ENCODE data around the gene HSD17B8.

Gene HSD17B8

GRCh38 chr6:33183071-33183683 lies 21.3 kb upstream of the HSD17B8 start:
- Histone ChIP-seq H3K4me1 (ENCODE audit: insufficient read depth, low read length, severe bottlenecking) (peaks cover 8% of the 10 kb centered on the region), H3K9me2 (ENCODE audit: low read depth, low read length) (no peaks in the 10 kb centered on the region), H3K27ac (ENCODE audit: low read depth, low read length, poor library complexity, severe bottlenecking) (no peak overlapping the region), H3K27me3 (ENCODE audit: insufficient read depth, low read length) (no peaks in the 10 kb centered on the region; the same call in none of the 2 replicates), H3K9ac (ENCODE audit: low read length) (no peak overlapping the region), H2AFZ (ENCODE audit: low read length) (peak overlapping the region; percentile 91), H3K79me2 (ENCODE audit: insufficient read depth, low read length) (no peaks in the 10 kb centered on the region), H3F3A (ENCODE audit: insufficient read depth, low read length) (no peaks in the 10 kb centered on the region), H3K36me3 (ENCODE audit: insufficient read depth, low read length) (no peaks in the 10 kb centered on the region), H3K4me3 (ENCODE audit: low read depth, low read length, poor library complexity, severe bottlenecking) (peak overlapping the region; percentile 18), H4K20me1 (ENCODE audit: insufficient read depth, low read length) (no peaks in the 10 kb centered on the region), H3K9me3 (ENCODE audit: low read length) (no peaks in the 10 kb centered on the region), H3K4me2 (ENCODE audit: low read length) (0 out of 2 replicates have a peak overlapping the region, but pooled peaks have one; percentile 4)
- TF ChIP-seq EZH2 (IDR thresholded peaks at IDR 0.05; ENCODE audit: borderline replicate concordance, low read length) = no peak
- TF ChIP-seq, protein P1, sequence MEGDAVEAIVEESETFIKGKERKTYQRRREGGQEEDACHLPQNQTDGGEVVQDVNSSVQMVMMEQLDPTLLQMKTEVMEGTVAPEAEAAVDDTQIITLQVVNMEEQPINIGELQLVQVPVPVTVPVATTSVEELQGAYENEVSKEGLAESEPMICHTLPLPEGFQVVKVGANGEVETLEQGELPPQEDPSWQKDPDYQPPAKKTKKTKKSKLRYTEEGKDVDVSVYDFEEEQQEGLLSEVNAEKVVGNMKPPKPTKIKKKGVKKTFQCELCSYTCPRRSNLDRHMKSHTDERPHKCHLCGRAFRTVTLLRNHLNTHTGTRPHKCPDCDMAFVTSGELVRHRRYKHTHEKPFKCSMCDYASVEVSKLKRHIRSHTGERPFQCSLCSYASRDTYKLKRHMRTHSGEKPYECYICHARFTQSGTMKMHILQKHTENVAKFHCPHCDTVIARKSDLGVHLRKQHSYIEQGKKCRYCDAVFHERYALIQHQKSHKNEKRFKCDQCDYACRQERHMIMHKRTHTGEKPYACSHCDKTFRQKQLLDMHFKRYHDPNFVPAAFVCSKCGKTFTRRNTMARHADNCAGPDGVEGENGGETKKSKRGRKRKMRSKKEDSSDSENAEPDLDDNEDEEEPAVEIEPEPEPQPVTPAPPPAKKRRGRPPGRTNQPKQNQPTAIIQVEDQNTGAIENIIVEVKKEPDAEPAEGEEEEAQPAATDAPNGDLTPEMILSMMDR (IDR thresholded peaks at IDR 0.05; ENCODE audit: low read length) = no peak

GRCh38 chr6:33185190-33185589 lies 19.3 kb upstream of the HSD17B8 start:
- H3K9me2 ChIP-seq (ENCODE audit: low read depth, low read length) = no peaks in the 10 kb centered on the region
- H4K20me1 ChIP-seq (ENCODE audit: insufficient read depth, low read length) = no peaks in the 10 kb centered on the region
- H3F3A ChIP-seq (ENCODE audit: insufficient read depth, low read length) = no peaks in the 10 kb centered on the region
- no peak overlapping the region for H3K27ac ChIP-seq (ENCODE audit: low read depth, low read length, poor library complexity, severe bottlenecking)
- no peak overlapping the region for H2AFZ ChIP-seq (ENCODE audit: low read length)
- no peaks in the 10 kb centered on the region; the same call in none of the 2 replicates for H3K27me3 ChIP-seq (ENCODE audit: insufficient read depth, low read length)
- no peak overlapping the region for H3K4me3 ChIP-seq (ENCODE audit: low read depth, low read length, poor library complexity, severe bottlenecking)
- TF ChIP-seq EZH2 (IDR thresholded peaks at IDR 0.05; ENCODE audit: borderline replicate concordance, low read length) = no peak
- TF ChIP-seq, protein P1 (IDR thresholded peaks at IDR 0.05; ENCODE audit: low read length) = no peak
- no peaks in the 10 kb centered on the region for H3K9me3 ChIP-seq (ENCODE audit: low read length)
- H3K79me2 ChIP-seq (ENCODE audit: insufficient read depth, low read length) = no peaks in the 10 kb centered on the region
- no peak overlapping the region for H3K4me2 ChIP-seq (ENCODE audit: low read length)
- peaks cover 8% of the 10 kb centered on the region for H3K4me1 ChIP-seq (ENCODE audit: insufficient read depth, low read length, severe bottlenecking)
- no peaks in the 10 kb centered on the region for H3K36me3 ChIP-seq (ENCODE audit: insufficient read depth, low read length)
- H3K9ac ChIP-seq (ENCODE audit: low read length) = no peak overlapping the region

DNA sequence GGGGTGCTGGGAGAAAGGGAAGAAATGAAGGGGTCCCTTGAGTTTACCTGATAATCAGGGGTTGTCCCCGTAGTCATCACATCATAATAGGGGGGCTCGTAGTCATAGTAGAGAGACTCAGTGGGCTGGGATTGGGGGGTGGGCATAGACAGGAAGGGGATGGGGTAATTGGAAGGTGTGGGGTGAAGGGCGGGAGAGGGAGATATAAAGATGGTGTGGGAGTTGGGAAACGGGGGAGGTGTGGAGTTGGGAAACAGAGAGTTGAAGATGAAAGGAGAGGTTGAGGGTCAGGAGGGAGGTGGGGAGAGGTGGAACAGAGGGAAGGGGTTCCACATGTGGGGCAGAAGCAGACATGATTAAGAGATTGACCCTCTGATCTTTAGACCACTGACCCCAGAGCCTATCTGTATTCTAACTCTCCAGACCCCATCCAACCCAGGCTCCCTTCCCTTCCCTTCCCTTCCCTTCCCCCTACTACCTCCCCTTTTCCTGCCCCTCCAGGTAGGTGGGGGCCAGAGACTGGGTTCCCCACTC lies 18.7 kb upstream of the HSD17B8 start:
- Histone ChIP-seq H3K9me2 (ENCODE audit: low read depth, low read length) (no peaks in the 10 kb centered on the region), H3K27me3 (ENCODE audit: insufficient read depth, low read length) (no peaks in the 10 kb centered on the region; the same call in none of the 2 replicates), H4K20me1 (ENCODE audit: insufficient read depth, low read length) (no peaks in the 10 kb centered on the region), H3K9ac (ENCODE audit: low read length) (no peak overlapping the region), H3K4me1 (ENCODE audit: insufficient read depth, low read length, severe bottlenecking) (peaks cover 8% of the 10 kb centered on the region), H3K9me3 (ENCODE audit: low read length) (no peaks in the 10 kb centered on the region), H3K4me3 (ENCODE audit: low read depth, low read length, poor library complexity, severe bottlenecking) (no peak overlapping the region), H3K27ac (ENCODE audit: low read depth, low read length, poor library complexity, severe bottlenecking) (no peak overlapping the region), H3F3A (ENCODE audit: insufficient read depth, low read length) (no peaks in the 10 kb centered on the region), H3K4me2 (ENCODE audit: low read length) (no peak overlapping the region), H2AFZ (ENCODE audit: low read length) (no peak overlapping the region), H3K79me2 (ENCODE audit: insufficient read depth, low read length) (no peaks in the 10 kb centered on the region), H3K36me3 (ENCODE audit: insufficient read depth, low read length) (no peaks in the 10 kb centered on the region)
- TF ChIP-seq, protein P1 (IDR thresholded peaks at IDR 0.05; ENCODE audit: low read length) = no peak
- TF ChIP-seq EZH2 (IDR thresholded peaks at IDR 0.05; ENCODE audit: borderline replicate concordance, low read length) = no peak

Measured in OCI-LY1 (cell line).